Stimulated activated CD4-positive, alpha-beta T cell treated with anti-CD3 and anti-CD28 coated beads, Interleukin-4, amount 100 ng/mL, for 1 hour (primary cell): ENCODE measurements around the gene NPAT.

Source experiments
- DNase-seq: peaks from one replicate; pipeline ENCODE4 v3.0.0-alpha.2; 2020

Gene NPAT

DNA sequence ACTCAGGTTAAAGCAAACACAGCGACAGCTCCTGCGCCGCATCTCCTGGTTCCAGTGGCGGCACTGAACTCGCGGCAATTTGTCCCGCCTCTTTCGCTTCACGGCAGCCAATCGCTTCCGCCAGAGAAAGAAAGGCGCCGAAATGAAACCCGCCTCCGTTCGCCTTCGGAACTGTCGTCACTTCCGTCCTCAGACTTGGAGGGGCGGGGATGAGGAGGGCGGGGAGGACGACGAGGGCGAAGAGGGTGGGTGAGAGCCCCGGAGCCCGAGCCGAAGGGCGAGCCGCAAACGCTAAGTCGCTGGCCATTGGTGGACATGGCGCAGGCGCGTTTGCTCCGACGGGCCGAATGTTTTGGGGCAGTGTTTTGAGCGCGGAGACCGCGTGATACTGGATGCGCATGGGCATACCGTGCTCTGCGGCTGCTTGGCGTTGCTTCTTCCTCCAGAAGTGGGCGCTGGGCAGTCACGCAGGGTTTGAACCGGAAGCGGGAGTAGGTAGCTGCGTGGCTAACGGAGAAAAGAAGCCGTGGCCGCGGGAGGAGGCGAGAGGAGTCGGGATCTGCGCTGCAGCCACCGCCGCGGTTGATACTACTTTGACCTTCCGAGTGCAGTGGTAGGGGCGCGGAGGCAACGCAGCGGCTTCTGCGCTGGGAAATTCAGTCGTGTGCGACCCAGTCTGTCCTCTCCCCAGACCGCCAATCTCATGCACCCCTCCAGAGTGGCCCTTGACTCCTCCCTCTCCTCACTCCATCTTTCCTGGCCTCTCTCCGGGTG lies at the start of gene NPAT, which contains the start of gene ATM:
TSS of gene NPAT (minus strand) at position 65 of the 774 bp plus-strand sequence. CDS start 102 bp downstream, outside the sequence.
TSS of gene ATM (plus strand) at position 494 of the 774 bp plus-strand sequence. CDS start 4,558 bp downstream, outside the sequence.
- peak; percentile 97 for DNase-seq

DNA sequence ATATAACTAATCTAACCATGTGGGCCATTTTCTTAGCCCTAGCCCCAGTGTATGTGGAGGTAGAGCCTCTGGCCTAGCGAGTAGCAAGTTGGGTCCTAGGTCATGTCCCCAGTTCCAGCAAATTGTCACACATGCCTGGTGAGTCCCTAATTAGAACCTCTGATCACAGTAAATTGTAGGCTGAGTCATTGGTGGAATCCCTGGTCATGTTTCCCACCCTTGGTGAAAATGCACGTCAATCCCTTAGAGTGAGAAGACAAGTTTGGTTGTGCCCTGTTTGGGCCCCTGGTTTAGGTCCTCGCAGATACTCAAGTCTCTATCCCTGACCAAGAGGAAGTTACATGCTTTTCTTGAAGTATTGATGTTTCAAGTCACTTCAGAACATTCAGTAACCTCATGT lies 47.1 kb upstream of the NPAT start:
- no peak for DNase-seq

DNA sequence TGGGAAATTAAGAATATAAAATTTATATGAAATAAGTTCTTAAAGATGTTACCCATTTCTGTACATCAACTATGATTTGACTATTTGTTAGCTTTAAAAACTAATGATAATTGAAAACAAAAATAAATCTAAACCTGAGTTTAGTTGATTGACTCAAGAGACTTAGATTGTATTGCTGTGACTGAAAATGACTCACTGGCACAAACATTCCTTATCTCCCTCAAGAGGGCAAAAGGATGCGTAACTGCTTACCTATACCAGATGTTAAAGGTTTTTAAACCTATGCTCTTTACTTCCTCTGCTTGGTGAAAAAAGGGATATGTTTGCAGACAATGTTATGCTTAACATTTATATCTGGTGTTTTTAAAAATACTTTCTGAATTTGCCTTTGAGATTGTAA lies 30.7 kb upstream of the NPAT start:
- no peak for DNase-seq

DNA sequence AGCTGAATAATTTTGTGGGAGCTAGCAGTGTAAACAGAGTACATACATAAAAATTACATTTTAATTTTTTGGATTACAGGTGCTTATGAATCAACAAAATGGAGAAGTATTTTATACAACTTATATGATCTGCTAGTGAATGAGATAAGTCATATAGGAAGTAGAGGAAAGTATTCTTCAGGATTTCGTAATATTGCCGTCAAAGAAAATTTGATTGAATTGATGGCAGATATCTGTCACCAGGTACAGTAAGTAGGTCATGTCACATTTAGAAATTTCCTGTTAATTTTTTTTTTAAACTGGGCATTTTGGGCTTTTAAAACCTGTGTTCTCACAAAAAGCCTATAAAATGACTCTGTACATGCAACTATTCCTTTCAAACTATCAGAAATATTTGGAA lies 24.4 kb upstream of the NPAT start:
- no peak for DNase-seq

DNA sequence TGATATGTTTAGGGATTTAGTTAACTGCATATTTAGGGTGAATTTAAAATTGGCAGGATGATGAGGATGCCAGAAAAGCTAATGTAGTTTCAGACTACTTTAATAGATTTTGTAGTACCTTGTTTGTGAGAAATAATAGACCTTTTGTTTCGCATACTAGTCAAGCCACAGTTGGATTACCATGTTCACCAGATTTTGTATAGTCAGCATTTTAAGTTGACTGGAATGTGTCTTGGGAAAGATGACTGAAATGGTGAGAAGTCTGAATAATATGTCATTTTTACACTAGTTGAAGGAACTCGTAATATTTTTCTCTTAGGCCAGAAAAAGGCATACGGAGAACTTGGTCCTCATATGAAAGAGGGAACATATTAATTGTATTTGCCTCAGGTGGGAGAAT lies 23.9 kb upstream of the NPAT start:
- no peak for DNase-seq

DNA sequence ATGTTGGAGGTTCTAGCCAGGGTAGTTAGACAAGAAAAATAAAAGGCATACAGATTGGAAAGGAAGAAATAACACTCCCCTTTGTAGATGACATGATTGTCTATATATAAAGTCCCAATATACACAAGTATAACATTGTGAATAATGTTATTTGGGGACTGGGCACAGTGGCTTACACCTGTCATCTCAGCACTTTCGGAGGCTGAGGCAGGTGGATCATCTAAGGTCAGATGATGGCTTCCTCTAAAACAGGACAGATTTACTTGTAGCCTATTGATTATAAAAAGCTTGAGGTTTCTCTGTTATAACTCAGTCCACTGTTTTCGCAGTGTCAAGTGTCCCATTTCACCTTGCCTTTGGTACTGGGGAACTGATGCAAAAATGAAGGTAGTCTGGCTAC lies 20.0 kb upstream of the NPAT start:
- no peak for DNase-seq

DNA sequence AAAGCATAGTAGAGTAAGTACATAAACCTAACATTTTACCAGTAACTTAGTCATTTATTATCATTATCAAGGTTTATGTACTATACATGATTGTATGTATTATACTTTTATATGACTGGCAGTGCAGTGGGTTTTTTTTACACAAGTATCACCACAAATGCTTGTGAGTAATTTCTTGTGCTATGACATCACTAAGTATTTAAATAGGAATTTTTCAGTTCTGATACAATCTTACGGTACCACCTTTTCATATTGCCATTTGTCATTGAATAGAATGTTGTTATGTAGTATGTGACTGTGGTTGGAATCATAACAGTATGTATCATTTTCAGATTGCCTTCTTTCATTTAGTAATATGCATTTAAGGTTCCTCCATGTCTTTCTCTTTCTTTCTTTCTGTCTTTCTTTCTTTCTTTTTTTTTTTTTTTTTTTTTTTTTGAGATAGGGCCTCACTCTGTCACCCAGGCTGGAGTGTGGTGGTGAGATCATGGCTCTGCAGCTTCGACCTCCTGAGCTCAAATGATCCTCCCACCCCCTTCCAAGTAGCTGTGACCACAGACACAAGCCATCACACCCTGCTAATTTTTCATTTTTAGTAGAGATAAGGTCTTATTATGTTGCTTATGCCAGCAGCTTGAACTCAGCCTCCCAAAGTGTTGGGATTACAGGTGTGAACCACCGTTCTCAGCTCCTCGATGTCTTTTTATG lies 19.0 kb upstream of the NPAT start:
- peak; percentile 47 for DNase-seq

DNA sequence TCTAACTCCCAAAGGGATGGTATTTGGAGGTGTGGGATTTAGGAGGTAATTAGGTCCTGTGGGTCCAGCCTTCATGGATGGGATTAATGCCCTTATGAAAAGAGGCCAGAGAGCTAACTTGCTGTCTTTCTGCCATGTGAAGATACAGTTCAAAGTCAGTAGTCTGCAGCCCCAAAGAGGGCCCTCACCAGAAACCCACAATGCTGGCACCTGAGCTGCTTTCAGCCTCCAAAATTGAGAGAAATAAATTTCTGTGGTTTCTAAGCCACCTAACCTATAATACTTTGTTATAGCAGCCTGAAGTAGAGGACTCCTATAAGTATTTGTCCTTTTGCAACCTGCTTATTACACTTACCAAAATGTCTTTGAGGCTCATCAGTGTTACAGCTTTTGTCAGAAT lies 16.6 kb upstream of the NPAT start:
- DNase-seq, result no peak

DNA sequence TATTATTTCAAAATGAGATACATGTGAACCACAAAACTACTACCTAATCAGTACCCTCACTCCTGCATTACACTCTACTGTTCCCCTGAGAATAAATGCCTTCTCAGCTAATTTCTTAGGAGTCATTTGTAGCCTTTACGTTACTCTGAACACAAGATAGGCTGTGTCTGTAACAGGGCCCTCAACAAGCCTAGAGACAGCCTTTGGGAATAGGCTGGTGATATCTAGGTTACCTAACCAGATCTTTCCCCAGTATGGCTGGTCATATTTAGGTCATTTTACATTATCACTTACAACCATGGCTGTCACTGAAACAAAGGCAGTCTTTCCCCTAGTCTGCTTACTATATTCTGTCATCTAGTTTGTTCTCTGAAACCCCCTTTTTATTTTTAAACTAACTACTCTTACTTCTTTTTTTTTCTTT lies 14.6 kb upstream of the NPAT start:
- no peak for DNase-seq

DNA sequence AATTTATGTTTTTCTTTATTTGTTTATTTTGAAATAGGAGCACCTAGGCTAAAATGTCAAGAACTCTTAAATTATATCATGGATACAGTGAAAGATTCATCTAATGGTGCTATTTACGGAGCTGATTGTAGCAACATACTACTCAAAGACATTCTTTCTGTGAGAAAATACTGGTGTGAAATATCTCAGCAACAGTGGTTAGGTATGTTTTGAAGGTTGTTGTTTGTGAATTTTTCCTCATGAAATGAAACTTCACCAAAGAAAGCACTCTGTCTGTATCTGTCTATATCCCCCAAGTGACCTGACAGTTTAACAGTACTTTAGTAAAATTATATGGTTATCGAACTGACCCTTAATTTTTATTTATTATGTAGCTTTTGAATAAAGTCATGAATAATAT lies 13.2 kb upstream of the NPAT start:
- DNase-seq, result no peak

DNA sequence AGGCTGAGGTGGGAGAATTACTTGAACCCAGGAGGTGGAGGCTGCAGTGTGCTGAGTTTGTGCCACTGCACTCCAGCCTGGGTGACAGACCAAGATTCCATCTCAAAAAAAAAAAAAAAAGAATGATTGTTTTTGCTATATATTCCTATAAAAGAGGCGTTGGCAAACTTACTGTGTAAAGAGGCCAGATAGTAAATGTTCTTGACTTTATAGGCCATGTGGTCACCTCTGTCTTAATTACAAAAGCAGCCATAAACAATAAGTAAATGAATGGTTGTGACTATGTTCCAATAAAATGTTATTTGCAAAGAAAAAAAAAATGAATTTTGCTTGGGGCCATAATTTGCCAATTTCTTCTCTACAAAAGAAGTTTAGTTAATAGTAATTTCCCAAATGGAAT lies 12.8 kb upstream of the NPAT start:
- DNase-seq, result no peak

DNA sequence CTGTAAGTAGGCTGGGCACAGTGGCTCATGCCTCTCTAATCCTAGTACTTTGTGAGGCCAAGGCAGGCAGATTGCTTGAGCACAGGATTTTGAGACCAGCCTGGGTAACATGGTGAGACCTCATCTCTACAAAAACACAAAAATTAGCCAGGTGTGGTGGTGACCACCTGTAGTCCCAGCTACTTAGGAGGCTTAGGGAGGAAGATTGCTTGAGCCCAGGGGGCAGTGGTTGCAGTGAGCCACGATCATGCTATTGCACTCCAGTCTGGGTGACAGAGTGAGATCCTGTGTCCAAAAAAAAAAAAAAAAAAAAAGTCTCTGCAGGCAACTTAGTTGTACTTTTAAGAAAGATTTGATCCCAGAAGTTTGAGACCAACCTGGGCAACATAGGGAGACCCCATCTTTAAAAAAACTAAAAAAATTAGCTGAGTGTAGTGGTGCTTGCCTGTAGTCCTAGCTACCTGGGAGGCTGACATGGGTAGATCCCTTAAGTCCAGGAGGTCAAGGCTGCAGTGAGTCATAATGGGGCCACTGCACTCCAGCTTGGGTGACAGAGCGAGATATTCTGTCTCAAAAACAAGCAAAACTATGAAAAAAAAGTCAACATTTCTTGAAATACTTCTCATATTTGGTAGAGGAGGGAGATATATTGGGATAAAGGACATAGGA lies 11.0 kb upstream of the NPAT start:
- no peak for DNase-seq

DNA sequence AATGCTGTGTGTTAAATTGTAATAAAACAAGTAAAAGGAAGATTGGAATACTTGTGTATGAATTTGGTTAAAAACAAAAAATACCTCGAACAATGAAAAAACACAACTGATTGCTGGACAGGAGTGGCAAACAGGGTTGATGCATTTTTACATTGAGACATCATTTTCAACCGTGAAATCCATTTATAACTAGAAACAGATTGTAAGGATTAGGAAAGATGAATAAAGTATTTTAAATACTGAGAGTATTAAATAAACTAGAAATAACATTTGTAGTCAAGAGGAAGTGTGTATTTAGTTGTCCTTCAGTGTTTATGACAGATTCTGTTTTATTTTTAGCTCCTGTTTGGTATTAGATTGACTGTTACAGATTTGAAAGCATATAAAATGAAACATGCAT lies 5.8 kb upstream of the NPAT start:
- DNase-seq, result no peak

DNA sequence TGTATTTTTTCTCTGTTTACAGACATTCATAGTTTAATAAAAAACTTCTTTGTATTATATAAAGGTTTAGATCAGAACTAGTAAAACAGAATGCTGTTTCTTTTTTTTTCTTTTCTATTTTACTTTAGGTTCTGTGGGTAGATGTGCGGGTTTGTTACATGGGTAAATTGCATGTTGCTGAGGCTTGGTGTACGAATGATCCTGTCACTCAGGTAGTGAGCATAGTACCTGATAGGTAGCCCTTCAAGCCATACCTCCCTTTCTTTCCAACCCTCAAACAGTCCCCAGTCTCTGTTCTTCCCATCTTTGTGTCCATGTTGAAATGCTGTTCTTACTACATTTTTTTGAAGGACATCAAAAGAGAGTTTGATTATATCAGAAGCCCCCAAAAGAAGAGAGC lies 3.6 kb upstream of the NPAT start:
- no peak for DNase-seq

DNA sequence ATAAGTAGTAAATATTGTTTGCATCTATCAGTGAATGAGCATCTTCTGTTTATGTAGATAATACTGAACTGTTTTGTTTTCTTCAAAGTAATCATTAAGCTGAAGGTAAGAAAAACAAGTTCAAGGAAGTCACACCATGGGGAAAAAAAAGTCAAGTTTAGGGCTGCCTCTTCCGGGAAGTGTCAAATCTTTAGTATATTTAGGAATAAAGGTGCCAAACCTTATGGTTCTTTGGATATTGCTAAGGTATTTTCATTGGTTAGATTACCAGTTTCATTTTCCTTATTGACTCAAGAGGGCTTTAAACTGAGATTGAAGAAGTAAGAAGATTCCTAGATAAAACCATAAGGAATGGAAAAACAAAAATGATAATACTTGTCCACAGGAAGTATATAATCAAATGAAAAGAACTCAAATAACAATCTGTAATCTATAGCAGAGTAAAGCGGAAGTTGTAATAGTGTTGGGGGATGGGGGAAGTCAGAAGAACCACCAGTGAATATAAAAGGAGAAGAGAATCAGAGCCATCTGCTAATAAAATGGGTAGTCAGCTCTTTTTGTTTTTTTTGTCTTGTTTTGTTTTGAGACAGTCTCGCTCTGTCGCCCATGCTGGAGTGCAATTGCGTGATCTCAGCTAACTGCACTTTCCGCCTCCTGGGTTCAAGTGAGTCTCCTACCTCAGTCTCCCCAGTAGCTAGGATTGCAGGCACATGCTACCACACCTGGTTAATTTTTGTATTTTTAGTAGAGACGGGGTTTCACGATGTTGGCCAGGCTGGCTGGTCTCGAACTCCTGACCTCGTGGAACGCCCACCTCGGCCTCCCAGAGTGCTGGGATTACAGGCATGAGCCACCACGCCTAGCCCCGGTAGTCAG lies 2.7 kb upstream of the NPAT start:
- DNase-seq, result peak; percentile 25

DNA sequence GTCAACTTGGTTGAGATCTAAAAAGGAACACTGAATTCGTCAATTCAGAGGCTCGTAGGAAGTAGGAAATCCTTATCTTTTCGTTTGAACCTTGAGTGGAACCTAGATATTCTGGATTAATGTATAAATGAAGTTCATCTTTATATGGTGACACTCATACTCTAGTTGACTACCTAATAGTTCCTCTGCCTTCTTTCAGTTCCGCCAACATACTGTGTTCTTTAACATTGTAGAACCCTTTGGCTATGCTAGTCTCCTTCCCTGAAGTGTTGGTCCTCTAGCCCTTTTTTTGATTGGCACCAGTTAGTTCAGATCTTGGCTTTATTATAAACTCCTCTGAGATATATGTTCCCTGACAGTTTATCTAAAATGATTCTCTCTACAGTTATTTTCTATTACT lies 1.9 kb upstream of the NPAT start:
- DNase-seq, result no peak

DNA sequence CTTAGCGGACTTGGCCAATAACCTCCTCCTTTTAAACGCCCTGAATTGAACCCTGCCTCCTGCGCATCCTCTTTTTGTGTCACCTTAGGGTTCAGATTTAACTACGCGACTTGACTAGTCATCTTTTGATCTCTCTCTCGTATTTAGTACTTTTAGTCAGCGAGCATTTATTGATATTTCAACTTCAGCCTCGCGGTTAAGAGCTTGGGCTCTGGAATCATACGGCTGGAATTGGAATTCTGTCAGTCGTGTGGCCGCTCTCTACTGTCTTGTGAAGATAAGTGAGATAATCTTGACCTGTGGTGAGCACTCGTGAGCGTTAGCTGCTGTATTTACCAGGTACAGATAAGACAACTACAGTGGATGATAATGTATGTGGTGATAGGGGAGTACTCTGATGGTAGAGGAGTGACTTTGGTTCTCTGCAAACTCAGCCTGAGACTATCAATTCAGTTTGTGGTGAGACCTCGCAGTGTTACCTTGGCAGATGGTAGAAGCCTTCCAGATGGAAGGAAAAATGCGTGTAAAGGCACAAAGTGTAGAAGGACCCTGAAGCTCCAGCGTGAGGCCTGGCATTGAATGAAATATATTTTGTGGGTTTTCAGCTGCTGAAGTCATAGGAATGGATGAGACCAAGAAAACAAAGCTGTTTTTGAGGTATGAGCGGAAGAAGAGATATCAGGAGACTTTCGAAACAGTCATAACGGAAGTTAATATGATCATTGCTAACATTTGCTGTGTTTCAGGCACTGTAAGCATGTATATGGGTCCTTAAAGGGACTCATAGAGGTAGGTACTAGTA lies 1.1 kb upstream of the NPAT start:
- DNase-seq, result no peak

DNA sequence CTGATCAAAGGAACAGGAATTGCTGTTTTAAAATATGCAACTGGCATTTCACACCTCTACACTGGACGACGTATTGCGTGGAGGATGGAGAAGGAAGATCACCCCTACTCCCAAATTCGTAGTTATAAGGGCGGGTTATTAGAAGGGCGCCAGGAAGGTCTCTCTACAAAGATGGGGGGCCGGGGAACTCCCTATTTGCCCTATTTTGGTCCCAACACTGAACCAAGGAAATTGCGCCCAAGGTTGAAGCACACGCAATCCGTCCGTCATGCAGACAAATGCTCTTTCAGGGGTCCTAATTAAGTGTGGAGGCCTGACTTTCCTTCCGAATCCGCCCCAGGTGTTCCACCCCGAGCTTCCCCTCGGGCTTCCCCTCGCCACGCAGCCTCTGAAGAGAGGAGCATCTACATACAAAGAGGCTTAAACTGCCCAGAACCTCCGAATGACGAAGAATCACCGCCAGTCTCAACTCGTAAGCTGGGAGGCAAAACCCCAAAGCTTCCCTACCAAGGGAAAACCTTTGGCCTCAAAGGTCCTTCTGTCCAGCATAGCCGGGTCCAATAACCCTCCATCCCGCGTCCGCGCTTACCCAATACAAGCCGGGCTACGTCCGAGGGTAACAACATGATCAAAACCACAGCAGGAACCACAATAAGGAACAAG lies 396 bp downstream of the NPAT start:
- DNase-seq, result peak; percentile 34

DNA sequence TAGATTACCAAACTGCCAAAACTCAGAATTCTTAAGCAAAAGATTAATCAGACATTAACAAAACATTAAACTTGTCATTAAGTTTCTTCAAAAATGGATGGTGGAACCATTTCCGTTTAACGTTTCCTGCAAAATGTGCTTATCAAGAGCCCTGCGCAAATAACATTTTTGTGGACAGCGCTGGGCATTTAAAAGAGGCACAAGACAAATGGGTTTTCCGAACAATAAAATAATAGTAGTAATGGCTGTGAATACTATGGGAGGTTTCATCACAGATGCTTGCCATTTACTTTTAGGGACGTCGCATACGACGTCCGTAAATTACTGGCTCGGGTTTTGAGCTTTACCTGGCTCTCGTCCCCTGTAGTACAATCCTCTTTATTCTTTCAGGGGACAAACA lies 1.1 kb downstream of the NPAT start:
- DNase-seq, result no peak

DNA sequence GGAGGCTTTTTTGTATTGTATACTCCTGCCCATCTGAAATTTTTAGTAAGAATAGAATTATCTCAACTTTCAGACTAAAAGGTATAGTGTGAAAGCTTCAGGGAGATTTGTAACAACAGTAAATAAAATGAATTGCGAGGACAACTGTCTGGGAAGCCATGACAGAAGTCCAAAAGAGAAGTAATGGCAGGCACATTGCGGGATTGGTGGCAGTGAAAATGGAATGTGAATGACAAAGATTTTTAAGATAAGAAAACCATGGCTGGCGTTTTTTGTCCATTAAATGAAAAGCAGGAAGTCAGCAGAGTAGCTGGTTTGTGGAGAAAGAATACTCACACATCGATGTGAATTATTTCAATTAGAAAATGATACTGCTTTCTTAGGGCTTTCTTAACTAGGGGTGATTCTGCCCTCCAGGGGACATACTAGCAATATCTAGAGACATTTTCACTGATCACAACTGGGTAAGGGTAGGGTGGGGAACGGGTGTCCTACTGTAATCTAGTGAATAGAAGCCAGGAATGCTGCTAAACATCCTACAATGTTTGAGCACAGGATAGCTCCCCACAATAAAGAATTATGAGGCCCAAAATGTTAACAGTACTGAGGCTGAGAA lies 1.6 kb downstream of the NPAT start:
- no peak for DNase-seq
